IPS-18a (cell line): ENCODE results near the gene EFHD2.
"Not testable (repeated sequence)": the region's sequence is repeated elsewhere in the genome, so short reads cannot be mapped to it uniquely, and the experiment has no call there.

ENCODE experiments used
- H3K27ac ChIP-seq: one replicate; pipeline ENCODE4 v1.5.1; 2013; ENCODE audit warnings: low read length
- H3K27me3 ChIP-seq: one replicate; pipeline ENCODE4 v1.6.1; 2013; ENCODE audit warnings: mild to moderate bottlenecking, low read length; ENCODE audit not compliant: control insufficient read depth, insufficient read depth
- H3K36me3 ChIP-seq: one replicate; pipeline ENCODE4 v1.6.1; 2013; ENCODE audit warnings: low read depth, low read length; ENCODE audit not compliant: control insufficient read depth
- H3K4me1 ChIP-seq: one replicate; pipeline ENCODE4 v1.6.1; 2013; ENCODE audit warnings: low read depth, low read length; ENCODE audit not compliant: control insufficient read depth
- H3K4me3 ChIP-seq: one replicate; pipeline ENCODE4 v1.5.1; 2013; ENCODE audit warnings: low read length
- H3K9ac ChIP-seq: one replicate; pipeline ENCODE4 v1.6.1; 2013; ENCODE audit warnings: mild to moderate bottlenecking, low read length, moderate library complexity
- H3K9me3 ChIP-seq: one replicate; pipeline ENCODE4 v1.6.1; 2013; ENCODE audit warnings: low read depth, low read length; ENCODE audit not compliant: control insufficient read depth

Gene EFHD2

DNA sequence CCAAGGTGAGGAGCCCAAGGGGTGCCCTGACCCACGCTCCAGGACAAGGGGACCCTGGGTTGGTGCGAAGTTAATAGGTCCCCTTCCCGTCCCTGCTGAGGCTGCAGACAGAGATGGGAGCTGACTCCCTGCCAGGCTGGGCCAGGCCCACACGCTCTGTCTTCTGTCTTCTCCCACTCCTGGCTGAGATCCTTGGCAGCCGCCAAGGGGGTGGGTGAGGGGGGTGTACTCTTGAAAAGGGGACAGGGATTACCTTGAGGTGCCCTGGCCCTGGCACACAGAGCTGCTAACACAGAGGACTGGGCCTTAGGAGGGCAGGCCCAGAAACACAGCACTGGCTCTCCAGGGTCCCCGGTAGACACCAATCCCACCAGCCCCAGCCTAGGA lies 17.6 kb downstream of the EFHD2 start:
- Histone ChIP-seq H3K27me3 (no peaks in the 10 kb centered on the region), H3K4me1 (no peaks in the 10 kb centered on the region), H3K36me3 (no peaks in the 10 kb centered on the region), H3K27ac (no peak overlapping the region), H3K9me3 (no peaks in the 10 kb centered on the region), H3K4me3 (no peak overlapping the region), H3K9ac (no peak overlapping the region)

DNA sequence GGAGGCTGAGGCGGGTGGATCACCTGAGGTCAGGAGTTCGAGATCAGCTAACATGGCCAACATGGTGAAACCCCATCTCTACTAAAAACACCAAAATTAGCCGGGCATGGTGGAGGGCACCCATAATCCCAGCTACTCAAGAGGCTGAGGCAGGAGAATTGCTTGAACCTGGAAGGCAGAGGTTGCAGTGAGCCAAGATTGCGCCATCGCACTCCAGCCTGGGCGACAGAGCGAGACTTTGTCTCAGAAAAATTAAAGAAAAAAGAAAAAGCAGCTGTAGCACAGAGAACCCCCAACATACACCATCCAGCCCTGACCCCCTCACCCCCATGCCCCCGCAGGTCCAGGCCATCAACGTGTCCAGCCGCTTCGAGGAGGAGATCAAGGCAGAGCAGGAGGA lies 18.6 kb downstream of the EFHD2 start:
- H3K4me3 ChIP-seq, H3K9me3 ChIP-seq, H3K36me3 ChIP-seq, H3K27ac ChIP-seq, H3K4me1 ChIP-seq, H3K27me3 ChIP-seq, H3K9ac ChIP-seq: not testable (repeated sequence)

DNA sequence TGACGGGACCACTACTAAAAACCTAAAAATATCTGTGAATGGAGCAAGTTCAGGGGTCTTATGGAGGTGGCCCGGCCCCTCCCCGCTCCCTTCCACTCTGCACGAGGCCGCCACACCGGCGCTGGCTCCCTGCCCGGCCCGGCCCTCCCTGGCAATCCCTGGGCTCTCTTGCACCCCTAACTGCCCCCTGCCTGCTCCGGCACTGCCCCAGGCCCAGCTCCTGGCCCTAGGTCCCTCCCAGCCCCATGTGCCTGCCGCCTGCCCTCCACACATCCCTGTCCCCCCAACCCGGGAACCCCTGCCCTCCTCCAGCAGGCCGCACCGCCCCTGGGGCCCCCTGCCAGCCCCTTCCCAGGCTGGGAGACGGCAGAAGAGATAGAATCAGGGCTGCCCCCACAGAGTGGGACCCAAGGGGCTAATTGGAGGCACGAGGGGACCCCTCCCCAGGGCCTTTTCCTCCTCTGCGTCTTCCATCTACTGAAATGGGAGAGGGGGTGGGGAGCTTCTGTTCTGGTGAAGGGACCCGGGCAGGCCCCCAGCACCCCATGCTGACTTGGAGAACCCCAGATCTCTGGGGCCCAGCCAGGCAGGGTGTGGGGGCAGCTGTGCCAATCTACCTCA lies 19.2 kb downstream of the EFHD2 start:
- Histone ChIP-seq H3K9ac (no peak overlapping the region), H3K27ac (no peak overlapping the region), H3K4me1 (no peaks in the 10 kb centered on the region), H3K4me3 (no peak overlapping the region), H3K27me3 (no peaks in the 10 kb centered on the region), H3K9me3 (no peaks in the 10 kb centered on the region), H3K36me3 (no peaks in the 10 kb centered on the region)

DNA sequence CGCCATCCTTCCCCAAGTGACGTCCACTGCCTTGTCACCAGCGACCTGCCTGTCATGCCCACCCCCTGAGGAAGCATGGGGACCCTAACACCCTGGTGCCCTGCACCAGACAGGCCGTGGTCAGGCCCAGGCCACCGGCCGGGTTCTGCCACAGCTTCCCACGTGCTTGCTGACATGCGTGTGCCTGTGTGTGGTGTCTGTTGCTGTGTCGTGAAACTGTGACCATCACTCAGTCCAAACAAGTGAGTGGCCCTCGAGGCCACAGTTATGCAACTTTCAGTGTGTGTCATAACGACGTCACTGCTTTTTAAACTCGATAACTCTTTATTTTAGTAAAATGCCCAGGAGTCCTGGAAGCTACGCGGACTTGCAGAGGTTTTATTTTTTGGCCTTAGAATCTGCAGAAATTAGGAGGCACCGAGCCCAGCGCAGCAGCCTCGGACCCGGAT lies 20.0 kb downstream of the EFHD2 start:
- Histone ChIP-seq H3K4me3 (no peak overlapping the region), H3K27ac (no peak overlapping the region), H3K36me3 (no peaks in the 10 kb centered on the region), H3K27me3 (no peaks in the 10 kb centered on the region), H3K9me3 (no peaks in the 10 kb centered on the region), H3K9ac (no peak overlapping the region), H3K4me1 (no peaks in the 10 kb centered on the region)

DNA sequence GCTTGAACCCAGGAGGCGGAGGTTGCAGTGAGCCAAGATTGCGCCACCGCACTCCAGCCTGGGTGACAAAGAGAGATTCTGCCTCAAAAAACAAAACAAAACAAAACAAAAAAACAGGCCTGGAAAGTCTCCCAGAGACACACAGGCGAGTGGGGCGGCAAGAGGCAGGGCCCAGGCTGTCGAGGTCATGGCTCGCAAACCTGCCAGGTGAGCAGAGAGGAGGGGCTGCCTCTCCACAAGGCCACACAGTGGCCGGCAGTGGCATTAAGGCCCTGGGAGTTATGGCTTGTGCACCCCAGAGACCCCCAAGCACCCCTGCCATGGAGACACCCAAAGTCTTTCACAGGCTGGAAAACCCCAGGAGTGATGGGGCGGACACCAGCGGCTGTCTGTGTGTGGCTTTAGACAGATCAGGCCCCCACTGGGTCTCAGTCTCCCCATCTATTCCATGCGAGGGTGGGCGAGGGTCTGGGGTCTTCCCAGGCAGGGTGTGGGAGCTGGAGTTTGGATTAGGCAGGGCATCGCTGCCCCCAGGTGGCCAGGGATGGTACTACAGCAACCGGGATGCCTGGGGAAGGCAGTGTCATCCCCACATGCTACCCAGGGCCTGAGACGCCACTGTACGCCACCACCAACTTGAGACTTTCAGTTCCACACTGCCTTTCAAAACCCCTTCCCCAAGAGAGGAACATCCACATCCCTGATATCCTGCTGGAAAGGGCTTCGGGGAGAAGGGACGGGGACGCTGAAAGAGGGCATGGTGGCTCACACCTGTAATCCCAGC lies 21.3 kb downstream of the EFHD2 start:
- H3K4me3 ChIP-seq, result no peak overlapping the region
- no peak overlapping the region for H3K27ac ChIP-seq
- no peaks in the 10 kb centered on the region for H3K9me3 ChIP-seq
- H3K27me3 ChIP-seq, result no peaks in the 10 kb centered on the region
- no peak overlapping the region for H3K9ac ChIP-seq
- no peaks in the 10 kb centered on the region for H3K4me1 ChIP-seq
- H3K36me3 ChIP-seq, result no peaks in the 10 kb centered on the region

DNA sequence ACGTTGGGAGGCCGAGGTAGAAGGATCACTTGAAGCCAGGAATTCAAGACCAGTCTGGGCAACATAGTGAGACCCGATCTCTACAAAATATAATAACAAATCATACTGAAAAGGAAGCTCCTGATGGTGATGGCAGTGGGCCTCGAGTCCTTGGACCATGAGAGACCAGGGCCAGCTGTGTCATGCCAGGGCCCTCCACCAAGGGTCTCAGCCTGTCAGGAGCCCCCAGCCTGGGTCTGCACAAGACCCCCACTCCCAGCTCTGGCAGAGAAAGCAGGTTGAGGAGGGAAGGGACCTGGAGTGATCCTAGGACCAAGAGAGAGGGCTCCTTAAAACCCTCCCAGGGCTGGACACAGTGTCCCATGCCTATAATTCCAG lies 21.9 kb downstream of the EFHD2 start:
- no peak overlapping the region for H3K27ac ChIP-seq
- no peaks in the 10 kb centered on the region for H3K27me3 ChIP-seq
- no peak overlapping the region for H3K4me3 ChIP-seq
- H3K9ac ChIP-seq, result no peak overlapping the region
- no peaks in the 10 kb centered on the region for H3K9me3 ChIP-seq
- no peaks in the 10 kb centered on the region for H3K36me3 ChIP-seq
- no peaks in the 10 kb centered on the region for H3K4me1 ChIP-seq

DNA sequence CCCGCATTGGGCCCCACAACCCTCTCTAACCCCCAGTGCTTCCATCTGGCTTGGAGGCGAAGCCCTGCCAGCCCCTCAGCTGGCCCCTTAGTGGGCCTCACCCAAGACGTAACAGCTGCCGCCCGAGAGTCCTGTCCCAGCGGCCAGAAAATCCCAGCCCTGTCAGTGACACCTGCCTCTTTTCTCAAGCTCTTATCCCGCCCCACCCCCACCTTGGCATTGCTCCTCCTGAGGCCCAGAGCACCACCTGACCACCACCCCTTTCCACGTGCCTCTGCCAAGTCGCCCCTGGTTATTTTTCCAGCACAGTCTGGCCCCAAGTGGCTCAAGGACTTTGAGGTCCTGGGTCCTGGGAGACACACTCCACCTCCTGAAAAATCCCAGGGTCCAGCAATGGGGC lies 22.6 kb downstream of the EFHD2 start:
- no peak overlapping the region for H3K27ac ChIP-seq
- no peaks in the 10 kb centered on the region for H3K9me3 ChIP-seq
- H3K9ac ChIP-seq, result no peak overlapping the region
- H3K36me3 ChIP-seq, result no peaks in the 10 kb centered on the region
- no peaks in the 10 kb centered on the region for H3K27me3 ChIP-seq
- H3K4me1 ChIP-seq, result no peaks in the 10 kb centered on the region
- no peak overlapping the region for H3K4me3 ChIP-seq

DNA sequence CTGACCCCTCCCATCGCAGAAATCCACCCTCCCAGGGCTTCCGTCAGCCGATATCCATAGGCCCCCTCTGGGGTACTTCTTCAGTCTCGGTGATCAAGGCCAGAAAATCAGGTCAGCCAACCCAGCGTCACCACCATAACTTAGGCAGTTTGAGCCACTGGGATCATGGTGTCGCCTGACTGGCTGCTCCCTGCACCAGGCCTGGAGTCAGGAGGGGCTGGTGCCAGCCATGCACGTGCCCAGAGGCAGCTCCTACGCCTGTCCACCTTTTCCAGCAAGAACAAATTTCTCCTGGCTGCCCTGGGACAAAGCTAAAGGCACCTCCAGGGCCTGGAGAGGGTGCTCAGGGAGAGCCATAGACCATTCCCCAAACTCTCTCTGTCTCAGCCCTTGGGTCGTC lies 23.8 kb downstream of the EFHD2 start:
- H3K27ac ChIP-seq, result no peak overlapping the region
- no peaks in the 10 kb centered on the region for H3K9me3 ChIP-seq
- H3K4me3 ChIP-seq, result no peak overlapping the region
- H3K36me3 ChIP-seq, result no peaks in the 10 kb centered on the region
- H3K9ac ChIP-seq, result no peak overlapping the region
- H3K4me1 ChIP-seq, result no peaks in the 10 kb centered on the region
- H3K27me3 ChIP-seq, result no peaks in the 10 kb centered on the region

DNA sequence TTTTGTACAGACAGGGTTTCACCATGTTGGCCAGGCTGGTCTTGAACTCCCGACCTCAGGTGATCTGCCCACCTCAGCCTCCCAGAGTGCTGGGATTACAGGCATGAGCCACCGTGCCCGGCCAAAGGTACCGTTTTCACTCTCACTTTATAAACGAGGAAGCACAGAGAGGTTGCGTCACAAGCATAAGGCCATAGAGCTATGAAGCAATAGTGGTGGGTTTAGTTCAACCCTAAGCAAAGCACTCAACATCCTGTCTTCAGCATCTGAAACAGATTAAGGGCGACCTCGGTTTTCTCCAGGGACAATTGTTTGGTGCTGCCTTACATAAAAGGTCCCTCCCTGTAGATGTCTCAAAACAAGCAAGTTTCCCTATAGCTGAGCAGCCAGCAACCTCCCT lies 25.1 kb downstream of the EFHD2 start:
- H3K36me3 ChIP-seq, H3K27me3 ChIP-seq, H3K9ac ChIP-seq, H3K4me3 ChIP-seq, H3K27ac ChIP-seq, H3K9me3 ChIP-seq, H3K4me1 ChIP-seq: not testable (repeated sequence)

DNA sequence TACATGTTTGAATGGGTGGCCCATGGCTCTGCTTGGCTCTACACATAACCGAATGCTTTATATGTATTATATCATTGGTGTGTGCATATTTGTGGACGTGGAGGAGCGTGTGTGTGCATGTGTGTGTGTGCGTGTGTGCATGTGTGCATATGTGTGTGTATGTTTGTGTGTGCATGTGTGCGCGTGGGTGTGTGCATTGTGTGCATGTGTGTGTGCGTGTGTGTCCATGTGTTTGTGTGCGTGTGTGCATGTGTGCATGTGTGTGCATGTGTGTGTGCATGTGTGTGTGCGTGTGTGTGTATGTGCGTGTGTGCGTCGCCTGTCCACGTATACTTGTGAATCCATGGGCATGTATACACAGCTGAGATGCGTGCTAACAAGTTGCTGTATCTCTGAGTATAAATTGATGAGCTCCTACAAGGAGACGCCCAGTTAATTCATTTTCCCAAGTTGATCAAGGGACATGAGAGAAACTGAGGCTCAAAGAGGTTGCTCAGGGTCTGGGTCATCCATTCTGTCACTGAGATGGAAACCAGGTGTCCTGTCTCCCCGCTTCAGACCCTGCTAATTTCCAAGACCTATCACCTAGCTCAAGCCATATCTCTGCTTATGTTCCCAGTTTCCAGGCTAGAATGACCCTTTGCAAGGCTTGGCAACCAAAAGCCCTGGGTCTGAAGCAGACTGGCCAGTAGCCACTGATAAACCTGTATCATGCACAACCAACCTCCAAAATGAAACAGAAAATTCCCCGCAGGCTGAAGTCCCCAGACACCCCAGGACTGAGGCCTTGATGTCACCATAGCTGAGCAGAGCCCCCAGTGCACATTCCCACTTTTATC lies 25.8 kb downstream of the EFHD2 start:
- H3K9ac ChIP-seq, result no peak overlapping the region
- no peaks in the 10 kb centered on the region for H3K9me3 ChIP-seq
- no peaks in the 10 kb centered on the region for H3K36me3 ChIP-seq
- H3K4me3 ChIP-seq, result no peak overlapping the region
- H3K27me3 ChIP-seq, result no peaks in the 10 kb centered on the region
- H3K4me1 ChIP-seq, result no peaks in the 10 kb centered on the region
- no peak overlapping the region for H3K27ac ChIP-seq

DNA sequence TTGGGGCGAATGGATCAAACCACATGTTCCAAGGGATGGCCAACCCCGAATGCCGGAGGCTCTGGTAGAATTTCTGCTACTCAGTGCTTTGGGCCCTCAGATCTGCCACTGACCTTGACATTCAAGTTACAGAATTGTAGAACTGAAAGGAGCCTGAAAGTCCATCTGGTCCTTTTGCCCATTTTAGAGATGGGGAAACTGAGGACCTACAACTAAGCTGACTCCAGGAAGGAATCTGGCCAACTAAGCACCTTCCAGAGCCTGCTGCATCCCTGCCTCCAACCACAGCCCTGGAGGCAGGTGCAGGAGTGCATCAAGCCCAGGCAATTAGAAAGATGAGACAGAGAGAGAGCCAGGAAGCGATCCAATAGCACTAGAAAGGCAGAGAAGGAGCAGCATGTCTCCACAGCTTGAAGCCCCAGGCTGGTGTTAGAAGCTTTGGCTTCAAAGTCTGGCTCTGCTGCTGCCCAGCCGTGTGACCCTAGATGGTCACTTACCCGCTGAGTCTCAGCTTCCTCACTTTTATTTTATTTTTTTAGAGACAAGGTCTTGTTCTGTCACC lies 27.3 kb downstream of the EFHD2 start:
- no peaks in the 10 kb centered on the region for H3K27me3 ChIP-seq
- no peaks in the 10 kb centered on the region for H3K9me3 ChIP-seq
- H3K27ac ChIP-seq, result no peak overlapping the region
- no peaks in the 10 kb centered on the region for H3K4me1 ChIP-seq
- H3K9ac ChIP-seq, result no peak overlapping the region
- H3K4me3 ChIP-seq, result no peak overlapping the region
- no peaks in the 10 kb centered on the region for H3K36me3 ChIP-seq
